HG03558 (cell line): ENCODE measurements around the gene EXOC4.
A peak's percentile ranks its signal among the peaks of the same experiment; 100 is the strongest.
"Not testable (repeated sequence)": the region's sequence is repeated elsewhere in the genome, so short reads cannot be mapped to it uniquely, and the experiment has no call there.

Source experiments
- ATAC-seq: cut with Tn5 transposase; IDR thresholded peaks from one replicate; pipeline ENCODE4 v1.9.1; 2021; ENCODE audit warnings: moderate number of reproducible peaks; ENCODE audit not compliant: unreplicated experiment; ENCODE audit errors: extremely low read depth

EXOC4 gene

DNA sequence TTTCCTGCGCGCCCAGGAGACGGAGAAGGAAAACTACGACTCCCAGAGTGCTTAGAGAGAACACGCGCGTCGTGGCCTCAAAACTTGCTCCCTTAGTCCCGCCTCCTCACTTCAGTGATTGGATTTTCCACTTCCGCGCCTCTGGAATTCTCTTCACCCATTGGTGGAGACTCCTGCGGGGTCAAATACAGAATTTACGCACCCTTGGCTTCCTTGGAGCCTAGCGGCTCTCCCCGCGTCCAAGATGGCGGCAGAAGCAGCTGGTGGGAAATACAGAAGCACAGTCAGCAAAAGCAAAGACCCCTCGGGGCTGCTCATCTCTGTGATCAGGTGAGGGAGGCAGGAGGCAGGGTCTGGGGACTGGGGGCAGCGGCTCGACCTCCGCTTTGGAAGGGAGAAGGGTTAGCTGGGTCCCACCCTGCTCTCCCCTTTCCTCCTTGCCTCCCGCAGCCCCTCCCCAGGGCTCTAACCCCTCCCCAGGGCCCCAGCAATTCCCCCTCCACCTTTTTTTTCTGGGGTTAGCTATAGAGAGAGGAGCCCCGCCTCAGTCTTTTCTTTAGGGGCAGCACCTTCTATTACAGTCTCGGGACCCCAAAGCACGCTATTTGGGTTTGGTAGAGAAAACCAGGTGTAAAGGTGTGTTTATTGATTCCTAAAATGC lies at the start of gene EXOC4:
Gene EXOC4 (plus strand): TSS at position 221 of the 661 bp plus-strand sequence.
- ATAC-seq: peak; percentile 96

DNA sequence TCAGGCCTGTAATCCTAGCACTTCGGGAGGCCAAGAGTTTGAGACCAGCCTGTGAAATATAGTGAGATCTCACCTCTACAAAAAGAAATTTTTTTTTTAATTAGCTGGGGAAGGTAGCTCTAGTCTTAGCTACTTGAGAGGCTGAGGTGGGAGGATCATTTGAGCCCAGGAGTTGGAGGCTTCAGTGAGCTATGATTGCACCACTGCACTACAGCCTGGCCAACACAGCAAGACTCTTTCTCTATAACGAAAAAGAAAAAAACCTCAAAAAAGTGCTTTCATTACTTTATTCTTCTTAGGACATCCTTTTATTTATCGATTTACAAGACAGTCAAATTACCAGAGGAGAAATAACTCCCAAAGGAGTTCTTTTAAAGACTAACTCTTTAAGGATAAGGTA lies 49.4 kb upstream of the EXOC4 start:
- ATAC-seq: no peak

DNA sequence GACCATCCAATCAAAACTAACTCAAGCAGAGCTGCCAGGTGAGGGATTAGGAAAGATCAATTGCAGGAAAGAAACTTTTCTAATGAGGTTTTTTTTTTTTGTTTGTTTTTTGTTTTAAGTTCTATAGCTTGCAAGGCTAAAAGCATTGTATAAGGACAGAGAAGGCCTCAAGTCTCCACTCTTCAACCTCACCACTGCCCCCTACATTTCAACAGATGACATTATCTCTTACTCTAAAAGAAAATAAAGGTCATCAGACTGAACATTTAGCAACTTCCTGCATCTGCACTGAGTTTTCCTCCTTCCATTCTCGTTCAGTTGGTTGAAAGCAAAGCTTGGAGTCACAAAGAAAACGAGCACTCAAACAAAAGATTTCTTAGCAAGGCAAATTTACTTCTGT lies 45.2 kb upstream of the EXOC4 start:
- ATAC-seq: no peak

GRCh38 chr7:133210817-133211216 lies 42.1 kb upstream of the EXOC4 start:
- not testable (repeated sequence) for ATAC-seq

- not testable (repeated sequence) for ATAC-seq
These were observed 39.1 kb upstream of the EXOC4 start for GRCh38 chr7:133213772-133214171.

DNA sequence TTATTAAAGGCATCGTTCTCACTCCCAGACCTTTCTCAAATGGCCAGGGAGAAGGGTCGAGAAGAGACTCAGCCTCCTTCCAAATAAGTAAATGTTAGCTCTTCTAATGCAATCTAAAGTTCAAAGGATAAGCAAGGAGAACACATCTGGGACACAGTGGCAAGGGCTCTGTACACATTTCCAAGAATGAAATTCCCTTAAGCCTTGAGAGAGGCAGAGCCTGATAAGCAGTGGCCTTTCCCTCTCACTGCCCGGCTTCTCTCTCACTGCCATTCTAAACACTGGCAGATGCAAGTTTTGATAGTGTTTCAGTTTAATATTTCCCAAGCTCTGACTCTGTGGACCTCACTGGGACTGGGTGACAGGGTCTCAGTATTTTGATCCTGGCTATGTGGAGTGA lies 35.1 kb upstream of the EXOC4 start:
- no peak for ATAC-seq

DNA sequence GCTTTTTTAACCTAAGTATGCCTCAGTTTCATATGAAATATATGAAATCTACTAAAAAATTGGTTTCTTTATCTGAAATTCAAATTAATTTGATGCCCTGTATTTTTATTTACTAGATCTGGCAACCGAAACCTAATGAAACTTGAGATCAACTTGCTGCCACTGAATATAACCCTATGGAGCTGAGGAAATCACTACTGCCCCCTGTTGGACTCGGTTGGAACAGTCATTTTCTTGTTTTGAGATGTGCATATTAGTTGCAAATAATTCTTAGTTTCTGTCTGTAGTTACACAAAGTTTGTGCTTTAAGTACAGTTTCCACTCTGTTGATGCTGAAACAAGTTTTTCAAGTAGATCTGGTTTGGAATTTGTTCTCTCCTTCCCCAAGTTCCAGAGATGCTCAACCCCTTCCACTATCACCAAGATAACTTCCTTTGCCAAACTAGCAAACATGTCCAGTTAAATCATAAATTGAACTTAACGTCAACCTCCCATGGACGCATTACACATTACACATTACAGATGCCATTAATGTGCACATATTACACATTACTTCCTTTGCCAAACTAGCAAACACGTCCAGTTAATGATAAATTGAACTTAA lies 22.2 kb upstream of the EXOC4 start:
- no peak for ATAC-seq

DNA sequence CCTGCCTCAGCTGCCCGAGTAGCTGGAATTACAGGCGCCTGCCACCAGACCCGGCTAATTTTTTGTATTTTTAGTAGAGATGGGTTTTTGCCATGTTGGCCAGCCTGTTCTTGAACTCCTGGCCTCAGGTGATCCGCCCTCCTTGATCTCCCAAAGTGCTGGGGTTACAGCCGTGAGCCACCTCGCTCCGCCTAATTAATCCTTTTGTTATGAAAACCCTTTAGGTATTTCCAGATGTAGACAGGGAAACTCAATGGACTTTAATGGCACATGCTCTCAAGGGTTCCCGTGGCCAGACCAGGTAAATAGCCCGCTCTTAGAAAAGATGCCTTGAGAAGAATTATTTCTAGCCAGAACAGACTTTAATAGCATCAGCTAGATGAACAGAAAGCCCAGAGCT lies 19.7 kb upstream of the EXOC4 start:
- ATAC-seq: no peak

DNA sequence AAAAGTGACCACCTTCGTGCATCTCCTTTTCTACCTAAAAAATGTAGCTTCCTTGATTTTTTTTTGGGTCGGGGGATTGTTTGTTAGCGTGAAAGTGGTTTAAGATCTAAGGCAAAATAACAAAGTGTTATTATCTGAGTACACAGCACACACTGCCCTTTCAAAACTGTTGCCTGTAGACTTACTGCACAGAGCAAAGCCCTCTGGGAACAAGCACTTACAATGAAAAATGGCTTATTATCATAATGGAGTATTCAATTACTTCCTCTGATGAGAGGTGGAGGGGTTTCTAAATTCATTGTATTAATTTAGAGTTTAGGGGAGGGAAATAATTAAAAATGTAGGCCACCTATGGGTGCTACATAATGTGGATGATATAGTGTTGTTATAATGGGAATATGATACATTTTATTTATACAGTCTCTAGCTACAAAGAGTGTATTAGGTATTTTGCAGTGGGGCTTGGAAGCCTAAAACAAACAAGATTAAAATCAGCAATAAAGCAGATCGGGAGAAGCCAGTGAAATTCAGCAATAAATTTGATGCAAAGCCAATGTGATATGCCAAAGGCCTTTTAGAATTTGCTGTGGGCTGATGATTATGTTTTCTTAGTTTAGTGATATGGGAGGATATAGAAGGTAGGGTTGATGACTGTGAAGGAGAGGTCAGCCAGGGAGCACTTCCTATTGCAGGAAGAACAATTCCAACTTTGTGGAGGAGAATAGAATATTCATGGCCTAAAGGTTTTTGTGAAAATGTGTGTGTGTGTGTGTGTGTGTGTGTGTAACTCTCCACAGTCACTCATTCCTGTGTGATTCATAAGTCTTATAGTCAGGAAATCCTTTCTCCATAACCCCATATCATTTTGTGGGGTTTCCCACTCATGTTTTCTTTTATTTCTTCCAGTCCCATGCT lies 17.7 kb upstream of the EXOC4 start:
- ATAC-seq: no peak

GRCh38 chr7:133237545-133237944 lies 15.3 kb upstream of the EXOC4 start:
- no peak for ATAC-seq

GRCh38 chr7:133240302-133240701 lies 12.6 kb upstream of the EXOC4 start:
- ATAC-seq: no peak

GRCh38 chr7:133246558-133246957 lies 6.3 kb upstream of the EXOC4 start:
- no peak for ATAC-seq

DNA sequence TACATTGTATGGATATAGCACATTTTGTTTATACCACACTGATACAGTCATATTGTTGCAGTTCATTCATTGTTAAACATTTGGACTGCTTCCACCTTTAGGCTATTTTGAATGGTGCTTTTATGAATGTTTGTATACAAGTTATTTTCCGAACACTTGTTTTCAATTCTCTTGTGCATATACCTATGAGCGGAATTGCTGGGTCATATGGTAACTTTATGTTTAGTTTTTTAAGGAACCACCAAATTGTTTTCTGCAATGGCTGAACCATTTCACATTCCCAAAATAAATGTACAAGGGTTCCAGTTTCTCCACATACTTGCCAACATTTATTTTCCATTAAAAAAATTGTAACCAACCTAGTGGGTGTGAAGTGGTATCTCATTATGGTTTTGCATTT lies 4.0 kb upstream of the EXOC4 start:
- ATAC-seq: no peak

DNA sequence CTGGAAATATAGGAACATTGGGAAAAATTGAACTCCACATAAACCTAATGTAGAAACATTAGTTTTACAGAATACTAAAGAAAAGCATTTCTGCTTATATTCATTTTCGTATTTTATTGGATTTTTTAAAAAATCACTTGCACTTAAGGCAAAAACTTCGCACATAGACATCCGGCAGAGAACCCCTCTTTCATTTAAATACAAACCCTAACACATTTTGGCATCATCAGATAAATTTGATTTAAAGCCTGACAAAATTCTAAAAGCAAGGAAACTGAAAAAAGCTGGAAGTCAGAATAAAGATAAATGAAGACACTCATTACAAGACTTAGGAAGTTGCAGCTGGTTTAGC lies 396 bp upstream of the EXOC4 start:
- ATAC-seq: no peak

DNA sequence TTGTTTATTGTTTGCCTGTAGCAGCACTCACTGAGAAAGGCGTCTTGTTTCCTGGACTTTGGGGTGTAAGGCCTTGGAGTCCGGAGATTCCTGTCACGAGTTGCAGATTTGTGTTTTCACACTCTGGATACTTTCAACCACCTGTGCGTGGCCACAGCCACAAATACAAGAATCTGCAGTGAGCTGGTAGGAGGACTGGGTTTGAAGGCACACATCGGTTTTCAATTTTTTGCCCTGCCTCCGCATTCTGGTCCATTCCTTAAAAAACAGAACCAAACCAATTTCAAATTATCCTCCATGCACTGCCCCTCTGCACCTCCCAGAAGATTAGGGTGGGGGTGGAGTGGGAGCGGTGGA lies 619 bp downstream of the EXOC4 start:
- no peak for ATAC-seq

GRCh38 chr7:133255486-133255885 lies 2.6 kb downstream of the EXOC4 start:
- ATAC-seq: no peak

DNA sequence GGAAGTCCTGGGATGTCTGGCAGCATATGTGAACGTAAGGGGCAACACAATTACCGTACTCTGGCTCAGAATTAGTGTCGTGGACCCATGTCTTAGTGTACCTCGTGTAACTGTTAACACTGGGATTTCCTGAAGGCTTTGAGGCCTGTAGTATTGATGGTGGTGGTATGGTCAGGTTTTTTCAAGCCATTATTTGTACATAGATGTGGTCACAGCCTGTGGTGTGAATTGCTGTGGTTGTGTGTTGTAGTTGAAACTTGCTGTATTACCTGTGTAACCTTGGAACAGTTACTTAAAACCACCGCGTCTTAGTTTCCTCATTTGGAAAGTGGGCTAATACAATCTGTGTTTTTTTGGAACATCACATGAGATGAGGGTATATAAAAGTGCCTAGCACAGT lies 5.3 kb downstream of the EXOC4 start:
- ATAC-seq: no peak

- ATAC-seq: no peak
These were observed 12.9 kb downstream of the EXOC4 start for GRCh38 chr7:133265821-133266220.

- no peak for ATAC-seq
These were observed 15.5 kb downstream of the EXOC4 start for GRCh38 chr7:133268355-133268754.

- no peak for ATAC-seq
These were observed 19.5 kb downstream of the EXOC4 start for GRCh38 chr7:133272336-133272735.

GRCh38 chr7:133273227-133273626 lies 20.3 kb downstream of the EXOC4 start:
- ATAC-seq: no peak
